ENCODE data around the gene POU4F3.
A peak's percentile ranks its signal among the peaks of the same experiment; 100 is the strongest.

POU4F3 gene

DNA sequence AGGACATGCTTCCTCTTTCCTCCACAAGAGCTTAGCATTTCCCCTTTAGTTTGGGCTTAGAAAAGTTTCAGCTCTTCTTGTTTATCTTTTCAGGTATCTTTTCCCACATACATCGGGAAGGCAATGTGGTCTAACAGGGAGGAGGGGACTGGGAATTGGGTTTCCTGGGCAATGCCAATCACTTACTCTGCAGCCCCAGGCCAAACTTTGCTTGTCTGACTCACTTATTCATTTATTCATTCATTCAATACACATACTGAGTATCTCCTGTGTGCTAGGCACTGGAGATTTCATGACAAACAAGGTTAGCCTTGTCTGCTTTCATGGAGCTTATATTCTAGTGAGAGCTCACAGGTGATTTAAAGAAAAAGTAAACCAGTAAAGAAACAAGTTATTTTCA lies 10.7 kb upstream of the POU4F3 start:
- Histone ChIP-seq H3K9me3 (ENCODE audit: control insufficient read depth, insufficient read depth, low read length) (no peaks in the 10 kb centered on the region), H3K4me1 (ENCODE audit: insufficient read depth, low read length) (no peaks in the 10 kb centered on the region), H3K36me3 (ENCODE audit: insufficient read depth, low read length) (no peaks in the 10 kb centered on the region), H3K9ac (ENCODE audit: low read depth, low read length) (no peak overlapping the region)

DNA sequence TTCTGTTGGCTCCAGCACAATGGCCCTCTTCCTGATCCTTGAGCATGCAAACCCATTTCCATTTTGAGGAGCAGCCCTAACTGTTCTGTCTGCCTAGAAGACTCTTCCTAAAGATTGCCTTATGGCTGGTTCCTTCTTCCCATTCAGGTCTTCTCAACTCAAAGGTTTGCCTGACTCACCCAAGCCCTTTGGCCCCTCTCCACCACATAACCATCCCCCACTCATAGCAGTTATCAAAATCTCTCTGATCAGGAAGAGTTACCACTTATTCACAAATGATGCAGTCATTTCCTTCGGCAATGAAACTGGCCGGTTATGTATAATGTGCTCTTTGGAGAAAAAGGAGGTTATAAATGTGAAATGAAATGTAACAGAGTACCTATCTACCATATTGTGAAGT lies 8.9 kb upstream of the POU4F3 start:
- H3K4me1 ChIP-seq (ENCODE audit: insufficient read depth, low read length): no peaks in the 10 kb centered on the region
- no peak overlapping the region for H3K9ac ChIP-seq (ENCODE audit: low read depth, low read length)
- no peaks in the 10 kb centered on the region for H3K36me3 ChIP-seq (ENCODE audit: insufficient read depth, low read length)
- no peaks in the 10 kb centered on the region for H3K9me3 ChIP-seq (ENCODE audit: control insufficient read depth, insufficient read depth, low read length)

DNA sequence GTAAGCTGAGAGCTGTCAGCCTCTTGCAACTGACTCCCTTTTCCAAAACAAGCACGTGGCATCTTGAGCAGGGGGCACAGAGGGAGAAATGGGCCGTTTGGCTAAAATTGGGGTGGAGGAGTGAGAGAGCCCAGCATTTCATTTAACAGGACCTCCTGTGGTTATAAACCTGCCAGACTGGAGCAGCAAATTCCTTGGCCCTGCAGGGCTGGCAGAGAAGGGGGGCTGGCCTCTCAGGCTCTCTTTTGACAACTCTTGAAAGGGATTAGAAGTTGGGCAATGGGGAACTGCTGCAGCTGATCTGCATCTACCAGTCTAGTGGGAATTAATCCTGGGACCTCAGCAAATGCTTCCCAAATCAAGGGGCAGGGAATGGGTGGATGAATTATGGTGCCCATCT lies 7.2 kb upstream of the POU4F3 start:
- Histone ChIP-seq H3K9ac (ENCODE audit: low read depth, low read length) (no peak overlapping the region), H3K9me3 (ENCODE audit: control insufficient read depth, insufficient read depth, low read length) (no peaks in the 10 kb centered on the region), H3K36me3 (ENCODE audit: insufficient read depth, low read length) (no peaks in the 10 kb centered on the region), H3K4me1 (ENCODE audit: insufficient read depth, low read length) (no peaks in the 10 kb centered on the region)

DNA sequence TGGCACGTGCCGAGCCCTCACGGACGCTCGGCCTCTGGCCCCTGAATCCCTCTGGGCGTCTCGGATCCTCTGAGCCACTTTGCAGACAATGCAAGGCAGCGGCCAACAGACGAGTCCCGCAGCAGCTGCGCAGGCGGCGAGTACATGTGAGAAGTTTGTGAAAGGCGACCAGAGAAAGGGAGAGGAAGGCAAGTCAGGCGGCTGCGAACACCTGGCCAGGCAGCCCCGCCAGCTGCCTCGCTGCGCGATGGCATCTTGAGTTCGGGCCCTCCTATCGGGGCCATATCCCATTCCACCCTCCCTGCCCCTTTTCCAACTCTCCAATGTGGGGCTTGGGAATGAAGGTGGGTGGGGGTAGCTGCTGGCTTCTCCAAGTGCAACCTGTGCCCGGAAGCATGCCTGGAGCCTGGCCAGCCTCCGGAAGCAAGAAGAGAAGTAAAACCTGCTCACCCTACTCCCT lies 4.5 kb upstream of the POU4F3 start:
- Histone ChIP-seq H3K4me1 (ENCODE audit: insufficient read depth, low read length) (no peaks in the 10 kb centered on the region; the same call in 1 of the 2 replicates), H3K9me3 (ENCODE audit: control insufficient read depth, insufficient read depth, low read length) (no peaks in the 10 kb centered on the region), H3K36me3 (ENCODE audit: insufficient read depth, low read length) (no peaks in the 10 kb centered on the region), H3K9ac (ENCODE audit: low read depth, low read length) (no peak overlapping the region)

DNA sequence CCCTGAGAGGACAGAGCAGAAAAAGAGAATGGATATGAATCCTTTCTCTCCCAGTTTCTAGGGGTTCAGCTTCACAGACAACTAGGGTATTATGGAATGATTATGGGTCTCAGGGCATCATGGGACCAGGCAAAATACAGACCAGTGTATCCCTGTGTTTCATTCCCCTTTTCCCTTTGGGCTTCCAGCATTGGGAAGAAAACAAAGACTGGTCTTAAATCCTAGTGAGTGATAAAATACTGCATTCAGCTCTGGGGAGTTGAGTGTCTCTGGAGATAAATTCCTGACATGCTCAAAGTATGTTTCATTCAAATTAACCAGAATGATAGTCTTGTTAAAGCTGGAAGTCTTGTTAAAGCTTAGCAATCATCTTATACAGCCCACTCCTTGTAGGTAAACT lies 2.4 kb upstream of the POU4F3 start:
- no peaks in the 10 kb centered on the region; the same call in 1 of the 2 replicates for H3K4me1 ChIP-seq (ENCODE audit: insufficient read depth, low read length)
- H3K36me3 ChIP-seq (ENCODE audit: insufficient read depth, low read length): no peaks in the 10 kb centered on the region
- H3K9me3 ChIP-seq (ENCODE audit: control insufficient read depth, insufficient read depth, low read length): no peaks in the 10 kb centered on the region
- no peak overlapping the region for H3K9ac ChIP-seq (ENCODE audit: low read depth, low read length)

DNA sequence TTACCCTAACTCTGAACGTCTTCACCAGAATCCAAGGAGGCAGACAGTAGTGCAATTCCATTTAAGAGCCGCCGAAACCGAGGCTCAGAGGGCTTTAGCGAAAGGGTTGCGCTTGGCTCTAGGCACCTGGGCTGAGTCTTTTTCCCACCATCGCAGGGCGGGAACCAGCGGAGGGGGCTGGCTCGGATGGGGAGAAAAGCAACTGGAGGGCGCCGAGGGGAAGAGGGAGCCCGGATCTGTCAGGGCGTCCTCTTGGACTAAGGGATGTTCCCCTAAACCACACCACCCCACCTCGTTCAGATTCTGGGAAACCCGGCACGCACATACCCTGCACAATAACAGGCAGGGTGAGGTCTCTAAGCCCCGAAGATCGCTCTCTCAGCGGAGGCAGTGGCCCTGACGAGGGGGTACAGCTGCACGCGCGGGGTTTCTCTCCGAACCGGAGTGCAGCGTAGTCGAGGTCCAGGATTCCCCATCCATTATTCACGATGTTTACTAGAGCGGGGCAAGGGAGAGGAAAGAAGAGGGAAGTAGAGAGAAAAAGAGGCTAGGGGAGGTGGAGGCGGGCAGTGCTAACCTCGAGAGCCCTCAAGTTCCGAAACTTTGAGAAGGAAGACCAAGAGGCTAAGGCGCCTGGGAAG lies 1.3 kb upstream of the POU4F3 start:
- peak overlapping the region; percentile 25; the same call in 1 of the 2 replicates for H3K9ac ChIP-seq (ENCODE audit: low read depth, low read length)
- no peaks in the 10 kb centered on the region for H3K36me3 ChIP-seq (ENCODE audit: insufficient read depth, low read length)
- no peaks in the 10 kb centered on the region; the same call in 1 of the 2 replicates for H3K4me1 ChIP-seq (ENCODE audit: insufficient read depth, low read length)
- H3K9me3 ChIP-seq (ENCODE audit: control insufficient read depth, insufficient read depth, low read length): no peaks in the 10 kb centered on the region

DNA sequence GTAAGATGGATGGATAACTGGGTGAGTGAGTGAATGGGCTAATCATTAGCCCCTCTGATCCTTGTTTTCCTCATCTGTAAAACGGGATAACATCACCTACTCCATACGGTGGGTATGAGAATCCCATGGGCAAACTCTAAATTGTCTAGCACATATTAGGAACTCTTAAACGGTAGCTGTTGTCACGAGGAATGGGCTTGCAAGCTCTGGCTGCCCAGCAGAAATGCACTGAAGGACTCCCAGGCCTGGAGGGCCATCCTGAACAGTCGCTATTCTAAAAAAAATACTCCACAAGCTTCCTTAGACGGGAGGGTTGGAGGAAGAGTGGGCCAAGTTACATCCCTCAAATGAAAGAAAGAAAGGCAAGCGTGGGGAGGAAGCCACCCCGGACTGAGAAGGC lies 711 bp upstream of the POU4F3 start:
- no peaks in the 10 kb centered on the region for H3K36me3 ChIP-seq (ENCODE audit: insufficient read depth, low read length)
- peak overlapping the region; percentile 48; the same call in 1 of the 2 replicates for H3K9ac ChIP-seq (ENCODE audit: low read depth, low read length)
- no peaks in the 10 kb centered on the region; the same call in 1 of the 2 replicates for H3K4me1 ChIP-seq (ENCODE audit: insufficient read depth, low read length)
- no peaks in the 10 kb centered on the region for H3K9me3 ChIP-seq (ENCODE audit: control insufficient read depth, insufficient read depth, low read length)

DNA sequence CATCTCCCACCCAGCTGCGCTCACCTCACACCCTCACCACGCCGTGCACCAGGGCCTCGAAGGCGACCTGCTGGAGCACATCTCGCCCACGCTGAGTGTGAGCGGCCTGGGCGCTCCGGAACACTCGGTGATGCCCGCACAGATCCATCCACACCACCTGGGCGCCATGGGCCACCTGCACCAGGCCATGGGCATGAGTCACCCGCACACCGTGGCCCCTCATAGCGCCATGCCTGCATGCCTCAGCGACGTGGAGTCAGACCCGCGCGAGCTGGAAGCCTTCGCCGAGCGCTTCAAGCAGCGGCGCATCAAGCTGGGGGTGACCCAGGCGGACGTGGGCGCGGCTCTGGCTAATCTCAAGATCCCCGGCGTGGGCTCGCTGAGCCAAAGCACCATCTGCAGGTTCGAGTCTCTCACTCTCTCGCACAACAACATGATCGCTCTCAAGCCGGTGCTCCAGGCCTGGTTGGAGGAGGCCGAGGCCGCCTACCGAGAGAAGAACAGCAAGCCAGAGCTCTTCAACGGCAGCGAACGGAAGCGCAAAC lies 1.1 kb downstream of the POU4F3 start:
- Histone ChIP-seq H3K4me1 (ENCODE audit: insufficient read depth, low read length) (peaks cover 7% of the 10 kb centered on the region; the same call in 1 of the 2 replicates), H3K36me3 (ENCODE audit: insufficient read depth, low read length) (no peaks in the 10 kb centered on the region), H3K9ac (ENCODE audit: low read depth, low read length) (no peak overlapping the region; the same call in 1 of the 2 replicates), H3K9me3 (ENCODE audit: control insufficient read depth, insufficient read depth, low read length) (no peaks in the 10 kb centered on the region)

DNA sequence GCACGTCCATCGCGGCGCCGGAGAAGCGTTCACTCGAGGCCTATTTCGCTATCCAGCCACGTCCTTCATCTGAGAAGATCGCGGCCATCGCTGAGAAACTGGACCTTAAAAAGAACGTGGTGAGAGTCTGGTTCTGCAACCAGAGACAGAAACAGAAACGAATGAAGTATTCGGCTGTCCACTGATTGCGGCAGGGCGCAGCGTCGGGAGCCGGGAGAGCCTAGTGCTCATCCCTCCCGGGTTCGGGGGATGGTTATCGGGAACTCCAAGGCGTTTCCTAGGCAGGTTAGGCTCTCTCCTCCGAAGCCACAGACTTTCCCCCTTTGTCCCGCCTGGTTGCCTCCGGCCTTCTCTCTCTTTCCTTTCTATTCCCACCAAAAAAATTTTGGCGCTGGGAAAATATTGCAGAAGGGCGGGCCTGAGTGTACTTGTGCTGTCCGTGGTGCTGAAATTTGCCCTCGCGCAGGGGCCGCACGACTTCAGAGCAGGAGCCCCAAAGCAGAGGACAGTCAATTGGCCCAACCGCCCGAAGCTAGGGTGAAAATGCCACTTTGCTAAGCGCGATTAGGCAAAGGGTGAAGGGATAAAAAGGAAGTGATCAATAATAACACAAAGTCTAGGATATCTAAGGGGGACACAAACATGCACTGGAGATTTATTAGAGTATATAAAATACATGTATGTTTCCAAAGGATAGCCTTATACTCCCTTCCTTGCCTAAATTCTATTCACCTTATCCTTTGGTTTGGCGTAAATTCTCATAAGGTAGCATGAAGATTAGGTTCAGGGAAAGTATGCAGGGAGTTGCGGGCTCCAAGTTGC lies 1.8 kb downstream of the POU4F3 start:
- Histone ChIP-seq H3K9me3 (ENCODE audit: control insufficient read depth, insufficient read depth, low read length) (no peaks in the 10 kb centered on the region), H3K4me1 (ENCODE audit: insufficient read depth, low read length) (peaks cover 7% of the 10 kb centered on the region; the same call in 1 of the 2 replicates), H3K36me3 (ENCODE audit: insufficient read depth, low read length) (no peaks in the 10 kb centered on the region), H3K9ac (ENCODE audit: low read depth, low read length) (no peak overlapping the region; the same call in 1 of the 2 replicates)

DNA sequence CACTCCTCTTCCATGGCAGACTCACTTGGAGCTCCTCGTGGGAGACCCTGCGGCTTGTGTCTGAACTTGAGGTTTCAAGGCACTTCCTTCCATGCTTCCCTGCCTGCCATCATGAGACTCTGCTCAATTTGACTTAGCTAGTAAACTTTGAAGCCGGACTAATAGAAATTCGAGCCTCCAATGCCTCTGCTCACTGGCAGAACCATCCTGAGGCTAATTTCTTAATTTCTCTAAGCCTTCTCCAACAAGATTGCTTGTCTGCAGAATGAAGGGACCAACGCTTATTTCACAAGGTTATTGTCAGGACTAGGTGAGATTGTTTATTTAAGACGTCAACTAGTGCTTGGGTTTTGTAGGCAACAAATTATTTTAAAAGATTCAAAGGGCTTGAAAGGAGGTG lies 3.2 kb downstream of the POU4F3 start:
- peaks cover 7% of the 10 kb centered on the region; the same call in 1 of the 2 replicates for H3K4me1 ChIP-seq (ENCODE audit: insufficient read depth, low read length)
- H3K9me3 ChIP-seq (ENCODE audit: control insufficient read depth, insufficient read depth, low read length): no peaks in the 10 kb centered on the region
- H3K9ac ChIP-seq (ENCODE audit: low read depth, low read length): no peak overlapping the region
- no peaks in the 10 kb centered on the region for H3K36me3 ChIP-seq (ENCODE audit: insufficient read depth, low read length)

DNA sequence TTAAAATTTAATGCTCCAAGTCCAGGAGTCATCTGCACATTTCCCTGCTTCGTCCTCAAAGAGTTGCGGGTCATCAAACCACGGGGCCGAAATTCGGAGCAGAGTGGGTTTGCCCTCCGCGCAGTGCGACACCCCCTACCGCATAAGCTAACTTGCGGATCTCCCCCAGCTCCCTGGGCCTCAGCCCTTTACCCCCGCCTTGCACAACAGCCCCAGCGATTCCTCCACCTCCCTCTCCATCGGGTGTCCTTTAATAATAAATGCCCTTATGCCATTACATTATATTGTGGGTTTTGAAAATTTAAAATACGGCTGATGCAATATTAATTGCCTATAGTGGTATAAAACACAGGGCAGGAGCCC lies 3.9 kb downstream of the POU4F3 start:
- Histone ChIP-seq H3K9ac (ENCODE audit: low read depth, low read length) (no peak overlapping the region; the same call in 1 of the 2 replicates), H3K4me1 (ENCODE audit: insufficient read depth, low read length) (peaks cover 7% of the 10 kb centered on the region; the same call in 1 of the 2 replicates), H3K9me3 (ENCODE audit: control insufficient read depth, insufficient read depth, low read length) (no peaks in the 10 kb centered on the region), H3K36me3 (ENCODE audit: insufficient read depth, low read length) (no peaks in the 10 kb centered on the region)

DNA sequence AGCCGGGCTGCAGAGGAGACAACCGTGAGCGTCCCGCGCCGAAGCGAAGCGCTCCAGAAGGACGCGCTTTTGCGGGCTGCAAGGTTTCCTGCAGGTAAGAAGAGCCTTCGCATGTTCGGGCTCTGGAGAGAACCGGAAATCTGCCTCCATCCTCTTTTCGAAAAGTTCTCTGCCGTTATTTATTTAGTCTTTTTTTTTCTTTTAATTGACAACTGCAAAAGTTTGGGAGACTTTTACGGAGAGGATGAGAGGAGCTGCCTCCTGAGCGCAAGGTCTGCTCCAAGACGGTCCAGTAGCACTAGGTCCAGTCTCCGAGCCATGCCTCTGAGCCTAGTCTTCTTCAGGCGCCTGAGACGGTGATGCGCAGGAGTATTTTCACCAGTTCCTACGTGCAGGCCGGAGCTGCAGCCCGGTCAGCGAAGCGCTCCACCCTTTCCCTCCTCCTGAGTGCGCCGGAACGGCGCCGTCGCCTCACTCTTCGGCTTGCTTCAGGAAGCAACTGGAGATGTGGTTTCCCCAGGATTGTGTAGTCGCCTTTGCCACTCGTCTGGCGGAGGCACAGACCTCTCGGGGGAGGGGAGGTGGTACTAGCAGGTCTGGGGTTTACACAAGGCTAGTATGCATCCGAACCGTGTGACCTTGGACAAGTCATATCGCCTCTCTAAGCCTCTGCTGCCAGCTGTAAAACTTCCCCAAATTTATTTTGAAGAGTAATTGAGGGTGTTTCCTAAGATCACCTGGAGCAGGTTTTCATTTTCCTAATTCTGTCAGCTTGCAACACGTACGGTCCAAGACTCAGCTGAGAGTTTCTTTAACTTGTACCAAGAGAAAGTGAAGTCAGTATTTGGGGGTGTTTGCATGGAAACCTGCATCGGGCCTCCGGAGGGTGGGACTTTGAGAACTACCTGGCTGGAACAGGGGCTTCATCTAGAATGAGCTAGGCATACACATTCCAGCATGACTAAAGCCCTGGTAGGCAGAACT lies 4.5 kb downstream of the POU4F3 start:
- H3K4me1 ChIP-seq (ENCODE audit: insufficient read depth, low read length): 0 out of 2 replicates have a peak, but pooled peaks cover 7% of the 10 kb centered on the region
- peak overlapping the region; percentile 2; the same call in 1 of the 2 replicates for H3K9ac ChIP-seq (ENCODE audit: low read depth, low read length)
- no peaks in the 10 kb centered on the region for H3K9me3 ChIP-seq (ENCODE audit: control insufficient read depth, insufficient read depth, low read length)
- H3K36me3 ChIP-seq (ENCODE audit: insufficient read depth, low read length): no peaks in the 10 kb centered on the region

DNA sequence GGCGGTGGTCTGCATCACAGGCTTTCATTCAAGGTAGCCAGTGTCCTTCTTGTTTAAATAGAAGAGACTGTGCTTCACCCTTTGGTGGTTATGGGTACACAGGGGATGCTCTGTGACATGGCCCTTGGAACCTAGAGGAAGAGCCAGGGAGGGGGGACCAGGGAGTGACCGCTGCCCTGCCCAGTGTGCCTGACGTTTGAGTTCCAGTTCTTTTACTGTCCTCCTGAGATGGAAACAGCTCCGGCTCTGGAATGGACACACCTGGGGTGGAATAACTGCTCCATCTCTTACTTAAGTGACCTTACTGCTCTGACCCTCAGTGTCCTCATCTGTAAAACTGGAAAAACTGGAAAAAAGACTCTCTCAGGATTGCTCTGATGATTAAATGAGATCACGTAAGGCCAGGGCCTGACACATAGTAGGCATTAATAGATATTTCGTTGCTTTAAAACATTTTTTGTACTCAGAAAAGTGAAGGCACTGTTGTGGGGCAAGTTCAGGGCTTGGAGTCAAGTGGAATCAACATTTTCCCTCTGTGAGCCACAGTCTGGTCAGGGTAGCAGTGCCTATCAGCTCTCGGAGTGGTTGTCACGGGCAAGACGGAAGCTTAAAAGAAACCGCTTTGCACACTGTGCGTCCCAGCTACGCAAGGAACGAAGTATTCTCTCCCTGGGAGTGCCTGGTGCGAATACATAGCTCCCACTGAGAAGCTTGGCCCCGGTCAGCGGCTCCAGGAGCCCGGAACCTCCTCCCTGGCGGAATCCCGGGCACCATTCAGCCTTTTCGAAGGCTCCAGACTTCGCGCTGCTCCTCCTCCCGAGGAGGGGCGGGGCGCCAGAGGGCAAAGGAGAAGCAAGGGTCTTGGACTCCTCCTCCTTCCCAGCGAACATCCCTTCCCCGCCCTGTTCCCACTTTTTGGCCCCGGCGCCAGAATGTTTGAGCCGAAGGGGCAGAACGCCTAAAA lies 5.8 kb downstream of the POU4F3 start:
- 0 out of 2 replicates have a peak, but pooled peaks cover 7% of the 10 kb centered on the region for H3K4me1 ChIP-seq (ENCODE audit: insufficient read depth, low read length)
- peak overlapping the region; percentile 57; the same call in 1 of the 2 replicates for H3K9ac ChIP-seq (ENCODE audit: low read depth, low read length)
- H3K9me3 ChIP-seq (ENCODE audit: control insufficient read depth, insufficient read depth, low read length): no peaks in the 10 kb centered on the region
- H3K36me3 ChIP-seq (ENCODE audit: insufficient read depth, low read length): no peaks in the 10 kb centered on the region
